C4-2B (cell line): ENCODE results near the gene SLC6A11.

ENCODE experiments used
- CTCF ChIP-seq: fragments of 450-650 bp; conservative IDR thresholded peaks from 2 replicates; pipeline ENCODE4 v1.5.1; 2017; ENCODE audit warnings: mild to moderate bottlenecking
- ZFX ChIP-seq: fragments of 450-650 bp; IDR thresholded peaks from 2 replicates; pipeline ENCODE4 v1.6.1; 2017

- TF ChIP-seq CTCF: no peak
- TF ChIP-seq ZFX: no peak
These were observed 111.5 kb downstream of the SLC6A11 start for GRCh38 chr3:10927551-10927950.
